H9 (cell line): ENCODE results near the gene ZNF823. TPM values are rescaled to one million over a fixed set of nuclear protein-coding genes. Genes with fewer than 3 reads are reported as not detected.

Source experiments
- DNase-seq: peaks from one replicate; pipeline ENCODE4 v3.0.0-alpha.2; 2017
- H2AFZ ChIP-seq: one replicate; pipeline ENCODE4 v1.6.1; 2013; ENCODE audit warnings: mild to moderate bottlenecking, low read length, control low read depth, moderate library complexity
- H2AK5ac ChIP-seq: 2 replicates; pipeline ENCODE4 v1.6.1; 2013; ENCODE audit warnings: low read length, control low read depth, mixed read lengths; ENCODE audit not compliant: insufficient read length
- H2BK120ac ChIP-seq: one replicate; pipeline ENCODE4 v1.6.1; 2013; ENCODE audit warnings: low read depth, mild to moderate bottlenecking, low read length, control low read depth, inconsistent platforms; ENCODE audit not compliant: poor library complexity, severe bottlenecking
- H2BK12ac ChIP-seq: 2 replicates; pipeline ENCODE4 v1.6.1; 2013; ENCODE audit warnings: low read length, control low read depth, mixed read lengths, low read depth; ENCODE audit not compliant: insufficient read length
- H2BK15ac ChIP-seq: 2 replicates; pipeline ENCODE4 v1.6.1; 2013; ENCODE audit warnings: low read depth, low read length, control low read depth
- H2BK20ac ChIP-seq: one replicate; pipeline ENCODE4 v1.6.1; 2013; ENCODE audit warnings: low read depth, mild to moderate bottlenecking, low read length, control low read depth, inconsistent platforms; ENCODE audit not compliant: poor library complexity, severe bottlenecking
- H2BK5ac ChIP-seq: 2 replicates; pipeline ENCODE4 v1.6.1; 2013; ENCODE audit warnings: low read length, control low read depth, mixed read lengths; ENCODE audit not compliant: insufficient read length
- H3K14ac ChIP-seq: 2 replicates; pipeline ENCODE4 v1.6.1; 2013; ENCODE audit warnings: low read length, control low read depth; ENCODE audit not compliant: insufficient read depth
- H3K18ac ChIP-seq: 2 replicates; pipeline ENCODE4 v1.6.1; 2013; ENCODE audit warnings: low read depth, mild to moderate bottlenecking, mixed read lengths, low read length, control low read depth; ENCODE audit not compliant: insufficient read length
- H3K23ac ChIP-seq: 2 replicates; pipeline ENCODE4 v1.6.1; 2013; ENCODE audit warnings: low read length, control low read depth, mixed read lengths, low read depth; ENCODE audit not compliant: insufficient read length
- H3K23me2 ChIP-seq: 2 replicates; pipeline ENCODE4 v1.6.1; 2013; ENCODE audit warnings: low read depth, mild to moderate bottlenecking, mixed read lengths, low read length, control low read depth; ENCODE audit not compliant: insufficient read length, poor library complexity, severe bottlenecking
- H3K27ac ChIP-seq: 2 replicates; pipeline ENCODE4 v1.5.1; 2013; ENCODE audit warnings: low read length, control low read depth, mixed read lengths, low read depth; ENCODE audit not compliant: insufficient read length
- H3K27me3 ChIP-seq: 2 replicates; pipeline ENCODE4 v1.6.1; 2013; ENCODE audit warnings: low read length, control low read depth, inconsistent platforms; ENCODE audit not compliant: insufficient read depth
- H3K4ac ChIP-seq: 2 replicates; pipeline ENCODE4 v1.6.1; 2013; ENCODE audit warnings: low read depth, mild to moderate bottlenecking, control low read depth, inconsistent platforms, low read length, moderate library complexity
- H3K4me1 ChIP-seq: 2 replicates; pipeline ENCODE4 v1.6.1; 2013; ENCODE audit warnings: low read length, control low read depth, inconsistent platforms; ENCODE audit not compliant: insufficient read depth
- H3K4me2 ChIP-seq: 2 replicates; pipeline ENCODE4 v1.6.1; 2013; ENCODE audit warnings: low read length, control low read depth, mixed read lengths; ENCODE audit not compliant: insufficient read length, insufficient read depth
- H3K56ac ChIP-seq: 2 replicates; pipeline ENCODE4 v1.6.1; 2013; ENCODE audit warnings: low read depth, mild to moderate bottlenecking, mixed read lengths, low read length, control low read depth; ENCODE audit not compliant: insufficient read length
- H3K79me1 ChIP-seq: 2 replicates; pipeline ENCODE4 v1.6.1; 2013; ENCODE audit warnings: low read depth, mild to moderate bottlenecking, moderate library complexity, low read length, control low read depth, inconsistent platforms; ENCODE audit not compliant: insufficient read depth, poor library complexity, severe bottlenecking
- H3K79me2 ChIP-seq: 2 replicates; pipeline ENCODE4 v1.6.1; 2013; ENCODE audit warnings: low read length, control low read depth, inconsistent platforms; ENCODE audit not compliant: insufficient read depth
- H3K9ac ChIP-seq: 2 replicates; pipeline ENCODE4 v1.6.1; 2013; ENCODE audit warnings: low read length, control low read depth, mixed read lengths; ENCODE audit not compliant: insufficient read length; ENCODE audit errors: extremely low read depth
- H3K9me3 ChIP-seq: one replicate; pipeline ENCODE4 v1.6.1; 2013; ENCODE audit warnings: low read depth, low read length, inconsistent platforms; ENCODE audit not compliant: control insufficient read depth
- H3T11ph ChIP-seq: one replicate; pipeline ENCODE4 v1.6.1; 2013; ENCODE audit warnings: mild to moderate bottlenecking, low read length, control low read depth, inconsistent platforms
- H4K20me1 ChIP-seq: one replicate; pipeline ENCODE4 v1.6.1; 2013; ENCODE audit not compliant: control insufficient read depth, insufficient read length, insufficient read depth
- H4K5ac ChIP-seq: 2 replicates; pipeline ENCODE4 v1.6.1; 2013; ENCODE audit warnings: low read depth, mild to moderate bottlenecking, mixed read lengths, low read length, control low read depth; ENCODE audit not compliant: insufficient read length
- H4K8ac ChIP-seq: replicated peaks from 2 replicates; pipeline ENCODE4 v1.6.1; 2013; ENCODE audit warnings: low read length, control low read depth, mixed read lengths, low read depth; ENCODE audit not compliant: insufficient read length
- H4K91ac ChIP-seq: 2 replicates; pipeline ENCODE4 v1.6.1; 2013; ENCODE audit warnings: low read depth, mild to moderate bottlenecking, moderate library complexity, mixed read lengths, low read length, control low read depth; ENCODE audit not compliant: insufficient read length
- H3K27ac Mint-ChIP-seq, 3 experiments: 2 replicates in 2 of 3; 3 replicates in 1 of 3; pipeline ENCODE4 v1.8.0; 2020 to 2021; ENCODE audit warnings: mixed read lengths in 3 of 3, mild to moderate bottlenecking in 1 of 3, moderate library complexity in 1 of 3
- H3K27me3 Mint-ChIP-seq: 2 replicates; pipeline ENCODE4 v1.8.0; 2021; ENCODE audit warnings: low read depth, mild to moderate bottlenecking, moderate library complexity, mixed read lengths
- H3K36me3 Mint-ChIP-seq, 3 experiments: 2 replicates in 2 of 3; 3 replicates in 1 of 3; pipeline ENCODE4 v1.8.0; 2020 to 2021; ENCODE audit warnings: low read depth in 3 of 3, mixed read lengths in 3 of 3; ENCODE audit not compliant: insufficient read depth in 1 of 3
- H3K4me1 Mint-ChIP-seq, 2 experiments: 2 replicates each; pipeline ENCODE4 v1.8.0; 2020; ENCODE audit warnings: mixed read lengths in 2 of 2
- H3K4me3 Mint-ChIP-seq, 2 experiments: 2 replicates in 1 of 2; 3 replicates in 1 of 2; pipeline ENCODE4 v1.8.0; 2020 to 2021; ENCODE audit warnings: mild to moderate bottlenecking in 2 of 2, mixed read lengths in 2 of 2, moderate library complexity in 1 of 2
- H3K9me3 Mint-ChIP-seq, 2 experiments: 2 replicates in 1 of 2; 3 replicates in 1 of 2; pipeline ENCODE4 v1.8.0; 2020; ENCODE audit warnings: mild to moderate bottlenecking in 2 of 2, mixed read lengths in 2 of 2, moderate library complexity in 1 of 2
- WGBS: extraction: QIAGEN DNeasy Blood & Tissue Kit; methylation state at CpG from one replicate; pipeline ENCODE4 v1.1.7; 2013; ENCODE audit warnings: missing lambda C conversion rate, low lambda C conversion rate, mixed read lengths; ENCODE audit not compliant: insufficient read length; ENCODE audit errors: extremely low coverage; 5-methylcytosine and 5-hydroxymethylcytosine counted together
- total RNA-seq: library from RNA; stranded (reverse); gene quantifications from 2 replicates; pipeline ENCODE4 v1.2.1, GENCODE V29; 2021
- TF ChIP-seq, protein P1 (sequence below): fragments of 200-600 bp; sonication (generic); conservative IDR thresholded peaks from 3 replicates; pipeline ENCODE4 v1.8.0; 2021; ENCODE audit warnings: antibody characterized with exemption, mild to moderate bottlenecking

Gene ZNF823
- total RNA-seq, 1 experiment from 2014 or later: 2.5 TPM

- H3K9me3 Mint-ChIP-seq: peaks cover 68 to 76% of the 10 kb centered on the region in 2 experiments
- no CpG with 5 or more reads among the region's 4 CpGs for whole genome bisulfite sequencing
Measured at GRCh38 chr19:11685676-11686650, 52.8 kb downstream of the ZNF823 start.

More at GRCh38 chr19:11685676-11686650, 52.8 kb downstream of the ZNF823 start:
- Histone ChIP-seq H4K91ac (no peak overlapping the region), H2BK120ac (no peak overlapping the region), H2BK5ac (no peak overlapping the region), H4K20me1 (no peaks in the 10 kb centered on the region), H3K79me2 (no peaks in the 10 kb centered on the region), H3K23me2 (no peaks in the 10 kb centered on the region), H2AFZ (no peak overlapping the region), H3K56ac (no peak overlapping the region), H3K14ac (no peak overlapping the region), H2BK12ac (no peak overlapping the region), H3K4ac (no peak overlapping the region), H4K5ac (no peak overlapping the region), H4K8ac (no peak overlapping the region), H3K9me3 (peaks cover 37% of the 10 kb centered on the region), H3K79me1 (no peaks in the 10 kb centered on the region), H3K27me3 (no peaks in the 10 kb centered on the region), H2AK5ac (no peak overlapping the region), H3T11ph (no peak overlapping the region), H3K27ac (no peak overlapping the region), H3K9ac (no peak overlapping the region), H2BK20ac (no peak overlapping the region), H3K23ac (no peak overlapping the region), H3K4me1 (no peaks in the 10 kb centered on the region), H3K4me2 (no peak overlapping the region), H2BK15ac (no peak overlapping the region), H3K18ac (no peak overlapping the region)
- Mint-ChIP-seq H3K27me3 (no peaks in the 10 kb centered on the region; the same call in 1 of the 2 replicates), H3K36me3 (peaks cover 56 to 75% (median 62%) of the 10 kb centered on the region in 3 experiments), H3K27ac (no peak overlapping the region), H3K4me3 (no peak overlapping the region), H3K4me1 (no peaks in the 10 kb centered on the region)
- no peak for DNase-seq
- TF ChIP-seq, protein P1, sequence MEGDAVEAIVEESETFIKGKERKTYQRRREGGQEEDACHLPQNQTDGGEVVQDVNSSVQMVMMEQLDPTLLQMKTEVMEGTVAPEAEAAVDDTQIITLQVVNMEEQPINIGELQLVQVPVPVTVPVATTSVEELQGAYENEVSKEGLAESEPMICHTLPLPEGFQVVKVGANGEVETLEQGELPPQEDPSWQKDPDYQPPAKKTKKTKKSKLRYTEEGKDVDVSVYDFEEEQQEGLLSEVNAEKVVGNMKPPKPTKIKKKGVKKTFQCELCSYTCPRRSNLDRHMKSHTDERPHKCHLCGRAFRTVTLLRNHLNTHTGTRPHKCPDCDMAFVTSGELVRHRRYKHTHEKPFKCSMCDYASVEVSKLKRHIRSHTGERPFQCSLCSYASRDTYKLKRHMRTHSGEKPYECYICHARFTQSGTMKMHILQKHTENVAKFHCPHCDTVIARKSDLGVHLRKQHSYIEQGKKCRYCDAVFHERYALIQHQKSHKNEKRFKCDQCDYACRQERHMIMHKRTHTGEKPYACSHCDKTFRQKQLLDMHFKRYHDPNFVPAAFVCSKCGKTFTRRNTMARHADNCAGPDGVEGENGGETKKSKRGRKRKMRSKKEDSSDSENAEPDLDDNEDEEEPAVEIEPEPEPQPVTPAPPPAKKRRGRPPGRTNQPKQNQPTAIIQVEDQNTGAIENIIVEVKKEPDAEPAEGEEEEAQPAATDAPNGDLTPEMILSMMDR: no peak
